ENCODE data around the gene MAST3. TPM values are rescaled to one million over a fixed set of nuclear protein-coding genes. Genes with fewer than 3 reads are reported as not detected.

The MAST3 gene
- polyA plus RNA-seq, 1 donor from 2014 or later = 2.3 TPM

DNA sequence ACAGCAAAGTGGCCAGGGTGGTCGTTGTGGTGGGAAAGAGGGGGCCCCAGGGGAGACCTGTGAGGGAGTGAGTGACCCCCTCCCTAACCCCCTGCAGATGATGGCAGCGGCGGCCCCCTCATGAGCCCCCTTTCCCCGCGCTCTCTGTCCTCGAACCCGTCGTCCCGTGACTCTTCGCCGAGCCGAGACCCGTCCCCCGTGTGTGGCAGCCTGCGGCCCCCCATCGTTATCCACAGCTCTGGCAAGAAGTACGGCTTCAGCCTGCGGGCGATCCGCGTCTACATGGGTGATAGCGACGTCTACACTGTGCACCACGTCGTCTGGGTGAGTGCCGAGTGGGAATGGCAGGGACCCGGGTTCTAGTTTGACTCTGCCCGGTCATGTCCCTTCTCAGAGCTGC is 47.3 kb downstream of the MAST3 start:
- H3F3A ChIP-seq (ENCODE audit: insufficient read depth, low read length, poor library complexity, severe bottlenecking) = no peaks in the 10 kb centered on the region
- no peaks in the 10 kb centered on the region for H3K79me2 ChIP-seq (replicated peaks; ENCODE audit: insufficient read depth, low read length)
- no peak overlapping the region for H3K27ac ChIP-seq (ENCODE audit: low read length)
- H3K4me2 ChIP-seq (ENCODE audit: low read length) = no peak overlapping the region
- no peaks in the 10 kb centered on the region for H3K9me2 ChIP-seq (ENCODE audit: insufficient read depth, low read length)
- H3K9me3 ChIP-seq (ENCODE audit: low read length) = no peaks in the 10 kb centered on the region
- H3K36me3 ChIP-seq (ENCODE audit: insufficient read depth, low read length) = no peaks in the 10 kb centered on the region
- no peak overlapping the region for H3K9ac ChIP-seq (ENCODE audit: low read length)
- no peak overlapping the region for H2AFZ ChIP-seq (ENCODE audit: low read depth, low read length)
- no peak overlapping the region for H3K4me3 ChIP-seq (ENCODE audit: low read length)
- H4K20me1 ChIP-seq (ENCODE audit: insufficient read depth) = no peaks in the 10 kb centered on the region
- TF ChIP-seq, protein P1, sequence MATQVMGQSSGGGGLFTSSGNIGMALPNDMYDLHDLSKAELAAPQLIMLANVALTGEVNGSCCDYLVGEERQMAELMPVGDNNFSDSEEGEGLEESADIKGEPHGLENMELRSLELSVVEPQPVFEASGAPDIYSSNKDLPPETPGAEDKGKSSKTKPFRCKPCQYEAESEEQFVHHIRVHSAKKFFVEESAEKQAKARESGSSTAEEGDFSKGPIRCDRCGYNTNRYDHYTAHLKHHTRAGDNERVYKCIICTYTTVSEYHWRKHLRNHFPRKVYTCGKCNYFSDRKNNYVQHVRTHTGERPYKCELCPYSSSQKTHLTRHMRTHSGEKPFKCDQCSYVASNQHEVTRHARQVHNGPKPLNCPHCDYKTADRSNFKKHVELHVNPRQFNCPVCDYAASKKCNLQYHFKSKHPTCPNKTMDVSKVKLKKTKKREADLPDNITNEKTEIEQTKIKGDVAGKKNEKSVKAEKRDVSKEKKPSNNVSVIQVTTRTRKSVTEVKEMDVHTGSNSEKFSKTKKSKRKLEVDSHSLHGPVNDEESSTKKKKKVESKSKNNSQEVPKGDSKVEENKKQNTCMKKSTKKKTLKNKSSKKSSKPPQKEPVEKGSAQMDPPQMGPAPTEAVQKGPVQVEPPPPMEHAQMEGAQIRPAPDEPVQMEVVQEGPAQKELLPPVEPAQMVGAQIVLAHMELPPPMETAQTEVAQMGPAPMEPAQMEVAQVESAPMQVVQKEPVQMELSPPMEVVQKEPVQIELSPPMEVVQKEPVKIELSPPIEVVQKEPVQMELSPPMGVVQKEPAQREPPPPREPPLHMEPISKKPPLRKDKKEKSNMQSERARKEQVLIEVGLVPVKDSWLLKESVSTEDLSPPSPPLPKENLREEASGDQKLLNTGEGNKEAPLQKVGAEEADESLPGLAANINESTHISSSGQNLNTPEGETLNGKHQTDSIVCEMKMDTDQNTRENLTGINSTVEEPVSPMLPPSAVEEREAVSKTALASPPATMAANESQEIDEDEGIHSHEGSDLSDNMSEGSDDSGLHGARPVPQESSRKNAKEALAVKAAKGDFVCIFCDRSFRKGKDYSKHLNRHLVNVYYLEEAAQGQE (IDR thresholded peaks at IDR 0.05; ENCODE audit: borderline replicate concordance) = no peak
- TF ChIP-seq TAF1 (IDR thresholded peaks at IDR 0.05; ENCODE audit: low read depth) (no peak), MXI1 (conservative IDR thresholded peaks at IDR 0.05; ENCODE audit: poor library complexity, severe bottlenecking) (no peak), SMC3 (conservative IDR thresholded peaks at IDR 0.05; ENCODE audit: poor library complexity) (no peak)
- H3K27me3 ChIP-seq (ENCODE audit: insufficient read depth, low read depth, low read length) = no peaks in the 10 kb centered on the region

DNA sequence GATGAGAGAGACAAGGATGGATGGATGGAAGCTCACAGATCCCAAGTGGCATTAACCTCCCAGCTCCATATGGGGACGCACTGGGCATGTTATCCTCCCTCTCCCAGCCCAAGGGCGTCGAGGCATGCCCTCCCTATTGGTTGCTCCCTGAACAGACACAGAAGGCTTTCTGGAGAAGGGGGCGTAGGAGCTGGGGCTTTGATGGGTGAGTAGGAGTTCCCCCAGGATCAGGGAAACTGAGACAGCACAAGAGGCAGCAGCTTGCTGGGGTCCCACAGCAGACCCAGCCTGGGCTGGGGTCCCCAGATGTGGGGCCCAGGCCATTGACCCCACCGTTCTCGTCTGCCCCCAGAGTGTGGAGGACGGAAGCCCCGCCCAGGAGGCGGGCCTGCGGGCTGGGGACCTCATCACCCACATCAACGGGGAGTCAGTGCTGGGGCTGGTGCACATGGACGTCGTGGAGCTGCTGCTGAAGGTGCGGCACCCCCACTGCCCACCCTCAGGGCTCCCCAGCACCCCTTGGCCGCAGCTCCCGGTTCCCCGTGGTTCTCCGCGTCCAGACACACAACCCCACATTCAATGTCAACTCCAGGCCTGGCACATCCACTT is 47.9 kb downstream of the MAST3 start:
- H3K27ac ChIP-seq (ENCODE audit: low read length) = no peak overlapping the region
- H3F3A ChIP-seq (ENCODE audit: insufficient read depth, low read length, poor library complexity, severe bottlenecking) = no peaks in the 10 kb centered on the region
- no peak overlapping the region for H3K4me3 ChIP-seq (ENCODE audit: low read length)
- no peaks in the 10 kb centered on the region for H3K36me3 ChIP-seq (ENCODE audit: insufficient read depth, low read length)
- no peak overlapping the region for H3K4me2 ChIP-seq (ENCODE audit: low read length)
- no peaks in the 10 kb centered on the region for H4K20me1 ChIP-seq (ENCODE audit: insufficient read depth)
- H3K9me3 ChIP-seq (ENCODE audit: low read length) = no peaks in the 10 kb centered on the region
- no peak overlapping the region for H2AFZ ChIP-seq (ENCODE audit: low read depth, low read length)
- no peak overlapping the region for H3K9ac ChIP-seq (ENCODE audit: low read length)
- H3K79me2 ChIP-seq (replicated peaks; ENCODE audit: insufficient read depth, low read length) = no peaks in the 10 kb centered on the region
- H3K27me3 ChIP-seq (ENCODE audit: insufficient read depth, low read depth, low read length) = no peaks in the 10 kb centered on the region
- no peaks in the 10 kb centered on the region for H3K9me2 ChIP-seq (ENCODE audit: insufficient read depth, low read length)
- TF ChIP-seq EZH2 (IDR thresholded peaks at IDR 0.05; ENCODE audit: borderline replicate concordance, insufficient read depth, low read length, poor library complexity, severe bottlenecking) = no peak
- no peak for TF ChIP-seq MXI1 (conservative IDR thresholded peaks at IDR 0.05; ENCODE audit: poor library complexity, severe bottlenecking)
- no peak for TF ChIP-seq RAD21 (conservative IDR thresholded peaks at IDR 0.05)
- no peak for TF ChIP-seq POLR2AphosphoS5 (IDR thresholded peaks at IDR 0.05)
- TF ChIP-seq, protein P1 (IDR thresholded peaks at IDR 0.05; ENCODE audit: borderline replicate concordance) = no peak
- no peak for TF ChIP-seq SMC3 (conservative IDR thresholded peaks at IDR 0.05; ENCODE audit: poor library complexity)
- TF ChIP-seq TAF1 (IDR thresholded peaks at IDR 0.05; ENCODE audit: low read depth) = no peak
- TF ChIP-seq, protein P2, sequence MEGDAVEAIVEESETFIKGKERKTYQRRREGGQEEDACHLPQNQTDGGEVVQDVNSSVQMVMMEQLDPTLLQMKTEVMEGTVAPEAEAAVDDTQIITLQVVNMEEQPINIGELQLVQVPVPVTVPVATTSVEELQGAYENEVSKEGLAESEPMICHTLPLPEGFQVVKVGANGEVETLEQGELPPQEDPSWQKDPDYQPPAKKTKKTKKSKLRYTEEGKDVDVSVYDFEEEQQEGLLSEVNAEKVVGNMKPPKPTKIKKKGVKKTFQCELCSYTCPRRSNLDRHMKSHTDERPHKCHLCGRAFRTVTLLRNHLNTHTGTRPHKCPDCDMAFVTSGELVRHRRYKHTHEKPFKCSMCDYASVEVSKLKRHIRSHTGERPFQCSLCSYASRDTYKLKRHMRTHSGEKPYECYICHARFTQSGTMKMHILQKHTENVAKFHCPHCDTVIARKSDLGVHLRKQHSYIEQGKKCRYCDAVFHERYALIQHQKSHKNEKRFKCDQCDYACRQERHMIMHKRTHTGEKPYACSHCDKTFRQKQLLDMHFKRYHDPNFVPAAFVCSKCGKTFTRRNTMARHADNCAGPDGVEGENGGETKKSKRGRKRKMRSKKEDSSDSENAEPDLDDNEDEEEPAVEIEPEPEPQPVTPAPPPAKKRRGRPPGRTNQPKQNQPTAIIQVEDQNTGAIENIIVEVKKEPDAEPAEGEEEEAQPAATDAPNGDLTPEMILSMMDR (IDR thresholded peaks at IDR 0.05; ENCODE audit: poor library complexity, severe bottlenecking) = no peak
- no peak for TF ChIP-seq EP300 (conservative IDR thresholded peaks at IDR 0.05; ENCODE audit: poor library complexity, severe bottlenecking)
